Stomach smooth muscle (tissue), 2 donors: ENCODE measurements around the gene KCTD16.
A peak's percentile ranks its signal among the peaks of the same experiment; 100 is the strongest.

Experiments
- H3K27ac ChIP-seq: one replicate; pipeline ENCODE4 v1.7.0; 2013; ENCODE audit warnings: mild to moderate bottlenecking, low read length, inconsistent platforms
- H3K27me3 ChIP-seq, 2 donors: one replicate each; pipeline ENCODE4 v1.7.0; 2013; ENCODE audit warnings: low read length in 2 of 2; ENCODE audit not compliant: insufficient read depth in 2 of 2, control insufficient read depth in 1 of 2
- H3K36me3 ChIP-seq, 2 donors: one replicate each; pipeline ENCODE4 v1.7.0; 2013; ENCODE audit warnings: low read length in 2 of 2; ENCODE audit not compliant: control insufficient read depth in 2 of 2, insufficient read depth in 2 of 2
- H3K4me1 ChIP-seq: one replicate; pipeline ENCODE4 v1.7.0; 2013; ENCODE audit warnings: low read length; ENCODE audit not compliant: control insufficient read depth, insufficient read depth
- H3K4me3 ChIP-seq, 2 donors: one replicate each; pipeline ENCODE4 v1.7.0; 2013; ENCODE audit warnings: low read length in 2 of 2
- H3K9ac ChIP-seq, 2 donors: one replicate each; pipeline ENCODE4 v1.7.0; 2013; ENCODE audit warnings: low read length in 2 of 2, mild to moderate bottlenecking in 1 of 2
- H3K9me3 ChIP-seq, 2 donors: one replicate each; pipeline ENCODE4 v1.7.0; 2013; ENCODE audit warnings: low read length in 2 of 2; ENCODE audit not compliant: control insufficient read depth in 2 of 2
- donor health status: healthy.
- donor health status: Pancreatic carcinoma.

The KCTD16 gene

GRCh38 chr5:144162686-144163085 is 8.0 kb upstream of the KCTD16 start:
- Histone ChIP-seq H3K36me3 (peaks cover 7 to 27% of the 10 kb centered on the region in 2 donors), H3K4me1 (no peaks in the 10 kb centered on the region), H3K9me3 (no peaks in the 10 kb centered on the region), H3K4me3 (no peak overlapping the region), H3K27ac (no peak overlapping the region), H3K27me3 (no peaks in the 10 kb centered on the region), H3K9ac (no peak overlapping the region)

- no peak overlapping the region for H3K9ac ChIP-seq
- H3K4me1 ChIP-seq = no peaks in the 10 kb centered on the region
- peaks cover 4 to 28% of the 10 kb centered on the region in 2 donors for H3K36me3 ChIP-seq
- H3K27me3 ChIP-seq = no peaks in the 10 kb centered on the region
- H3K4me3 ChIP-seq = no peak overlapping the region
- no peak overlapping the region for H3K27ac ChIP-seq
- no peaks in the 10 kb centered on the region for H3K9me3 ChIP-seq
These were observed 4.0 kb upstream of the KCTD16 start for GRCh38 chr5:144166696-144167095.

GRCh38 chr5:144167998-144168397 is 2.7 kb upstream of the KCTD16 start:
- Histone ChIP-seq H3K4me1 (no peaks in the 10 kb centered on the region), H3K4me3 (no peak overlapping the region), H3K27me3 (no peaks in the 10 kb centered on the region), H3K27ac (no peak overlapping the region), H3K9ac (no peak overlapping the region), H3K36me3 (peaks cover 4 to 19% of the 10 kb centered on the region in 2 donors), H3K9me3 (no peaks in the 10 kb centered on the region)

- H3K9me3 ChIP-seq = no peaks in the 10 kb centered on the region
- H3K27me3 ChIP-seq = no peaks in the 10 kb centered on the region
- peak overlapping the region; percentile 80 to 89 for H3K9ac ChIP-seq
- peak overlapping the region; percentile 6 for H3K27ac ChIP-seq
- H3K4me1 ChIP-seq = no peaks in the 10 kb centered on the region
- peak overlapping the region; percentile 88 to 98 for H3K4me3 ChIP-seq
- H3K36me3 ChIP-seq = peaks cover 0 to 8% of the 10 kb centered on the region in 2 donors
These were observed 783 bp upstream of the KCTD16 start for GRCh38 chr5:144169904-144170275.

GRCh38 chr5:144173766-144174165 is 3.1 kb downstream of the KCTD16 start:
- H3K4me3 ChIP-seq = no peak overlapping the region
- no peaks in the 10 kb centered on the region for H3K4me1 ChIP-seq
- no peak overlapping the region for H3K9ac ChIP-seq
- peaks cover 0 to 2% of the 10 kb centered on the region in 2 donors for H3K36me3 ChIP-seq
- no peak overlapping the region for H3K27ac ChIP-seq
- no peaks in the 10 kb centered on the region for H3K27me3 ChIP-seq
- H3K9me3 ChIP-seq = no peaks in the 10 kb centered on the region

GRCh38 chr5:144177548-144177947 is 6.9 kb downstream of the KCTD16 start:
- Histone ChIP-seq H3K9ac (no peak overlapping the region), H3K4me3 (no peak overlapping the region), H3K27me3 (no peaks in the 10 kb centered on the region), H3K36me3 (no peaks in the 10 kb centered on the region), H3K4me1 (no peaks in the 10 kb centered on the region), H3K9me3 (no peaks in the 10 kb centered on the region), H3K27ac (no peak overlapping the region)

- Histone ChIP-seq H3K27me3 (no peaks in the 10 kb centered on the region), H3K27ac (no peak overlapping the region), H3K9me3 (no peaks in the 10 kb centered on the region), H3K4me3 (no peak overlapping the region), H3K4me1 (no peaks in the 10 kb centered on the region), H3K36me3 (no peaks in the 10 kb centered on the region), H3K9ac (no peak overlapping the region)
These were observed 8.6 kb downstream of the KCTD16 start for GRCh38 chr5:144179226-144179625.

GRCh38 chr5:144183254-144183889 is 12.7 kb downstream of the KCTD16 start:
- no peaks in the 10 kb centered on the region for H3K9me3 ChIP-seq
- H3K27ac ChIP-seq = no peak overlapping the region
- H3K27me3 ChIP-seq = no peaks in the 10 kb centered on the region
- H3K36me3 ChIP-seq = no peaks in the 10 kb centered on the region
- H3K4me1 ChIP-seq = no peaks in the 10 kb centered on the region
- no peak overlapping the region for H3K9ac ChIP-seq
- no peak overlapping the region for H3K4me3 ChIP-seq

- Histone ChIP-seq H3K4me1 (no peaks in the 10 kb centered on the region), H3K9me3 (no peaks in the 10 kb centered on the region), H3K36me3 (no peaks in the 10 kb centered on the region), H3K27me3 (no peaks in the 10 kb centered on the region), H3K27ac (no peak overlapping the region), H3K9ac (no peak overlapping the region), H3K4me3 (no peak overlapping the region)
These were observed 17.1 kb downstream of the KCTD16 start for GRCh38 chr5:144187699-144188294.

- no peak overlapping the region for H3K9ac ChIP-seq
- no peak overlapping the region for H3K27ac ChIP-seq
- H3K9me3 ChIP-seq = no peaks in the 10 kb centered on the region
- no peak overlapping the region for H3K4me3 ChIP-seq
- no peaks in the 10 kb centered on the region for H3K4me1 ChIP-seq
- H3K27me3 ChIP-seq = peaks cover 0 to 4% of the 10 kb centered on the region in 2 donors
- no peaks in the 10 kb centered on the region for H3K36me3 ChIP-seq
These were observed 19.2 kb downstream of the KCTD16 start for GRCh38 chr5:144189800-144190429.

- Histone ChIP-seq H3K27me3 (peaks cover 0 to 6% of the 10 kb centered on the region in 2 donors), H3K9me3 (no peaks in the 10 kb centered on the region), H3K4me1 (no peaks in the 10 kb centered on the region), H3K9ac (no peak overlapping the region), H3K36me3 (no peaks in the 10 kb centered on the region), H3K27ac (no peak overlapping the region), H3K4me3 (no peak overlapping the region)
These were observed 20.9 kb downstream of the KCTD16 start for GRCh38 chr5:144191531-144191930.
